ENCODE measurements around the gene PLEKHM2.

Gene PLEKHM2

GRCh38 chr1:15702722-15703550 is 18.8 kb downstream of the PLEKHM2 start:
- peaks cover 15% of the 10 kb centered on the region for H3K4me1 Mint-ChIP-seq
- H3K9me3 Mint-ChIP-seq, result no peaks in the 10 kb centered on the region

GRCh38 chr1:15703562-15703961 is 19.4 kb downstream of the PLEKHM2 start:
- Mint-ChIP-seq H3K36me3 (ENCODE audit: low read depth) (peaks cover 12% of the 10 kb centered on the region), H3K4me1 (peaks cover 11% of the 10 kb centered on the region), H3K4me3 (no peak overlapping the region), H3K27me3 (no peaks in the 10 kb centered on the region), H3K9me3 (no peaks in the 10 kb centered on the region), H3K27ac (no peak overlapping the region)
- DNase-seq (no peak), ATAC-seq (no peak)

More at GRCh38 chr1:15702722-15703550, 18.8 kb downstream of the PLEKHM2 start:
- Mint-ChIP-seq H3K27me3 (no peaks in the 10 kb centered on the region), H3K4me3 (no peak overlapping the region), H3K27ac (no peak overlapping the region), H3K36me3 (ENCODE audit: low read depth) (peaks cover 12% of the 10 kb centered on the region)
- DNase-seq (no peak), ATAC-seq (peak; percentile 20)

- no peak for ATAC-seq
- H3K4me1 Mint-ChIP-seq, result peaks cover 9% of the 10 kb centered on the region
- H3K27me3 Mint-ChIP-seq, result no peaks in the 10 kb centered on the region
- H3K4me3 Mint-ChIP-seq, result no peak overlapping the region
- H3K36me3 Mint-ChIP-seq (ENCODE audit: low read depth), result peaks cover 12% of the 10 kb centered on the region
- no peaks in the 10 kb centered on the region for H3K9me3 Mint-ChIP-seq
- DNase-seq, result no peak
- no peak overlapping the region for H3K27ac Mint-ChIP-seq
Observed at GRCh38 chr1:15704526-15705183, 20.5 kb downstream of the PLEKHM2 start.

- H3K27me3 Mint-ChIP-seq, result no peaks in the 10 kb centered on the region
- H3K9me3 Mint-ChIP-seq, result no peaks in the 10 kb centered on the region
- H3K27ac Mint-ChIP-seq, result no peak overlapping the region
- H3K4me3 Mint-ChIP-seq, result no peak overlapping the region
- peaks cover 9% of the 10 kb centered on the region for H3K4me1 Mint-ChIP-seq
- peaks cover 12% of the 10 kb centered on the region for H3K36me3 Mint-ChIP-seq (ENCODE audit: low read depth)
- DNase-seq (no peak), ATAC-seq (no peak)
Observed at GRCh38 chr1:15705184-15705566, 21.1 kb downstream of the PLEKHM2 start.

- H3K4me3 Mint-ChIP-seq, result no peak overlapping the region
- H3K27ac Mint-ChIP-seq, result no peak overlapping the region
- H3K9me3 Mint-ChIP-seq, result no peaks in the 10 kb centered on the region
- no peaks in the 10 kb centered on the region for H3K27me3 Mint-ChIP-seq
- peaks cover 9% of the 10 kb centered on the region for H3K36me3 Mint-ChIP-seq (ENCODE audit: low read depth)
- no peak for ATAC-seq
- peaks cover 11% of the 10 kb centered on the region for H3K4me1 Mint-ChIP-seq
- no peak for DNase-seq
Observed at GRCh38 chr1:15706751-15707150, 22.6 kb downstream of the PLEKHM2 start.

GRCh38 chr1:15707239-15707925 is 23.3 kb downstream of the PLEKHM2 start:
- no peaks in the 10 kb centered on the region for H3K27me3 Mint-ChIP-seq
- no peaks in the 10 kb centered on the region for H3K9me3 Mint-ChIP-seq
- DNase-seq, result no peak
- H3K36me3 Mint-ChIP-seq (ENCODE audit: low read depth), result peaks cover 9% of the 10 kb centered on the region
- no peak for ATAC-seq
- no peak overlapping the region for H3K27ac Mint-ChIP-seq
- H3K4me3 Mint-ChIP-seq, result no peak overlapping the region
- H3K4me1 Mint-ChIP-seq, result peaks cover 15% of the 10 kb centered on the region

- H3K36me3 Mint-ChIP-seq (ENCODE audit: low read depth), result peaks cover 9% of the 10 kb centered on the region
- ATAC-seq, result no peak
Observed at GRCh38 chr1:15708486-15709137, 24.5 kb downstream of the PLEKHM2 start.

GRCh38 chr1:15709226-15709625 is 25.1 kb downstream of the PLEKHM2 start:
- ATAC-seq (no peak), DNase-seq (no peak)
- no peaks in the 10 kb centered on the region for H3K9me3 Mint-ChIP-seq
- H3K36me3 Mint-ChIP-seq (ENCODE audit: low read depth), result peaks cover 9% of the 10 kb centered on the region
- H3K4me1 Mint-ChIP-seq, result peaks cover 13% of the 10 kb centered on the region
- H3K4me3 Mint-ChIP-seq, result no peak overlapping the region
- no peaks in the 10 kb centered on the region for H3K27me3 Mint-ChIP-seq
- no peak overlapping the region for H3K27ac Mint-ChIP-seq

More at GRCh38 chr1:15708486-15709137, 24.5 kb downstream of the PLEKHM2 start:
- Mint-ChIP-seq H3K27me3 (no peaks in the 10 kb centered on the region), H3K4me1 (peaks cover 13% of the 10 kb centered on the region), H3K9me3 (no peaks in the 10 kb centered on the region), H3K27ac (no peak overlapping the region), H3K4me3 (no peak overlapping the region)
- DNase-seq, result no peak

- no peaks in the 10 kb centered on the region for H3K9me3 Mint-ChIP-seq
- H3K36me3 Mint-ChIP-seq (ENCODE audit: low read depth), result no peaks in the 10 kb centered on the region
- H3K4me3 Mint-ChIP-seq, result no peak overlapping the region
- DNase-seq (no peak), ATAC-seq (peak; percentile 67)
- H3K27me3 Mint-ChIP-seq, result no peaks in the 10 kb centered on the region
- no peak overlapping the region for H3K27ac Mint-ChIP-seq
- H3K4me1 Mint-ChIP-seq, result peaks cover 9% of the 10 kb centered on the region
Observed at GRCh38 chr1:15712168-15712567, 28.0 kb downstream of the PLEKHM2 start.

GRCh38 chr1:15714406-15715136 is 30.5 kb downstream of the PLEKHM2 start:
- no peak overlapping the region for H3K27ac Mint-ChIP-seq
- DNase-seq (no peak), ATAC-seq (no peak)
- no peaks in the 10 kb centered on the region for H3K9me3 Mint-ChIP-seq
- H3K4me3 Mint-ChIP-seq, result no peak overlapping the region
- H3K36me3 Mint-ChIP-seq (ENCODE audit: low read depth), result peaks cover 9% of the 10 kb centered on the region
- H3K4me1 Mint-ChIP-seq, result peaks cover 9% of the 10 kb centered on the region
- H3K27me3 Mint-ChIP-seq, result no peaks in the 10 kb centered on the region

- H3K9me3 Mint-ChIP-seq, result no peaks in the 10 kb centered on the region
- ATAC-seq (no peak), DNase-seq (no peak)
- H3K4me1 Mint-ChIP-seq, result no peaks in the 10 kb centered on the region
- no peak overlapping the region for H3K4me3 Mint-ChIP-seq
- H3K27me3 Mint-ChIP-seq, result no peaks in the 10 kb centered on the region
- H3K27ac Mint-ChIP-seq, result no peak overlapping the region
- H3K36me3 Mint-ChIP-seq (ENCODE audit: low read depth), result peaks cover 16% of the 10 kb centered on the region
Observed at GRCh38 chr1:15717418-15718125, 33.5 kb downstream of the PLEKHM2 start.

GRCh38 chr1:15718199-15718601 is 34.1 kb downstream of the PLEKHM2 start:
- no peaks in the 10 kb centered on the region for H3K4me1 Mint-ChIP-seq
- no peaks in the 10 kb centered on the region for H3K9me3 Mint-ChIP-seq
- no peak overlapping the region for H3K27ac Mint-ChIP-seq
- H3K4me3 Mint-ChIP-seq, result no peak overlapping the region
- H3K36me3 Mint-ChIP-seq (ENCODE audit: low read depth), result peaks cover 16% of the 10 kb centered on the region
- DNase-seq (no peak), ATAC-seq (no peak)
- H3K27me3 Mint-ChIP-seq, result no peaks in the 10 kb centered on the region

GRCh38 chr1:15719381-15720120 is 35.4 kb downstream of the PLEKHM2 start:
- no peak for DNase-seq
- peaks cover 16% of the 10 kb centered on the region for H3K36me3 Mint-ChIP-seq (ENCODE audit: low read depth)
- no peak overlapping the region for H3K27ac Mint-ChIP-seq

More at GRCh38 chr1:15719381-15720120, 35.4 kb downstream of the PLEKHM2 start:
- H3K9me3 Mint-ChIP-seq, result no peaks in the 10 kb centered on the region
- no peak for ATAC-seq
- no peak overlapping the region for H3K4me3 Mint-ChIP-seq
- no peaks in the 10 kb centered on the region for H3K27me3 Mint-ChIP-seq
- no peaks in the 10 kb centered on the region for H3K4me1 Mint-ChIP-seq

All from activated naive CD8-positive, alpha-beta T cell treated with anti-CD3 and anti-CD28 coated beads, Interleukin-2, amount 50 U/mL, for 24 hours (primary cell).